Testis (tissue), 3 donors: ENCODE data around the gene DFFB. TPM values are rescaled to one million over a fixed set of nuclear protein-coding genes. Genes with fewer than 3 reads are reported as not detected.

Source experiments
- DNase-seq: peaks from one replicate; pipeline ENCODE4 v3.0.0-alpha.2; 2019
- H3K27ac ChIP-seq, 2 donors: fragments of 200-600 bp; sonication (generic); one replicate each; pipeline ENCODE4 v1.5.1; 2019
- H3K27me3 ChIP-seq: fragments of 200-600 bp; sonication (generic); one replicate; pipeline ENCODE4 v1.5.1; 2019
- H3K36me3 ChIP-seq: fragments of 200-600 bp; sonication (generic); one replicate; pipeline ENCODE4 v1.5.1; 2017; ENCODE audit warnings: low read depth; ENCODE audit errors: missing control alignments
- H3K4me1 ChIP-seq: fragments of 200-600 bp; sonication (generic); one replicate; pipeline ENCODE4 v1.5.1; 2019
- H3K4me3 ChIP-seq, 2 donors: fragments of 200-600 bp; sonication (generic); one replicate each; pipeline ENCODE4 v1.5.1; 2017 to 2019
- H3K9me3 ChIP-seq: fragments of 200-600 bp; sonication (generic); one replicate; pipeline ENCODE4 v1.5.1; 2017
- CTCF ChIP-seq, 3 experiments: fragments of 450-650 bp in 2 of 3; fragments of 200-600 bp in 1 of 3; sonication (generic) in 1 of 3; IDR thresholded peaks; one replicate each; pipeline ENCODE4 v1.5.1; 2016 to 2019; ENCODE audit warnings: antibody characterized with exemption in 3 of 3, mild to moderate bottlenecking in 2 of 3, moderate library complexity in 1 of 3
- POLR2A ChIP-seq: fragments of 450-650 bp; IDR thresholded peaks from one replicate; pipeline ENCODE4 v1.6.1; 2017; ENCODE audit warnings: antibody characterized with exemption, mild to moderate bottlenecking, moderate library complexity
- WGBS, 2 donors: methylation state at CpG; one replicate each; pipeline ENCODE4 v1.1.5; 2018; 5-methylcytosine and 5-hydroxymethylcytosine counted together
- intact Hi-C: fragments of 100-400 bp; cut with DNase I; formaldehyde crosslinking; loops from one replicate; pipeline ENCODE4 v1.15.1; 2023; ENCODE audit warnings: low total_unique reads
- polyA plus RNA-seq: library from polyadenylated mRNA; stranded (reverse); fragments of 350-450 nt; fragmentation: Illumina TruSeq; extraction: RNeasy Lipid Tissue Mini Kit (QIAGEN cat#74804); gene quantifications from one replicate; pipeline ENCODE4 v1.2.3, GENCODE V29; 2014; ENCODE audit warnings: low read depth, low replicate concordance; ENCODE audit not compliant: insufficient read depth
- total RNA-seq, 2 donors: library from RNA; depleted of rRNA; stranded (reverse); fragments of >200 nt; gene quantifications; one replicate each; pipeline ENCODE4 v1.2.3, GENCODE V29; 2016

Gene DFFB
- total and polyA plus RNA-seq, 3 donors from 2014 or later: 3.4 to 8.4 (median 6.9) TPM

GRCh38 chr1:3880429-3881192, 23.3 kb downstream of the DFFB start:
- no peaks in the 10 kb centered on the region for H3K4me1 ChIP-seq
- H3K27ac ChIP-seq: no peak overlapping the region
- no peak overlapping the region for H3K4me3 ChIP-seq
- WGBS, 2 donors: 91 to 97% methylated on average over 14 to 20 of the region's 20 CpGs
- TF ChIP-seq CTCF (IDR thresholded peaks at IDR 0.05) (no peak), POLR2A (no peak)
- no peaks in the 10 kb centered on the region for H3K27me3 ChIP-seq
- no peak for DNase-seq
- no peaks in the 10 kb centered on the region for H3K36me3 ChIP-seq
- no peaks in the 10 kb centered on the region for H3K9me3 ChIP-seq
- intact Hi-C loops: no loop called here

GRCh38 chr1:3881193-3881480, 23.9 kb downstream of the DFFB start:
- Histone ChIP-seq H3K27ac (no peak overlapping the region), H3K27me3 (no peaks in the 10 kb centered on the region), H3K4me1 (no peaks in the 10 kb centered on the region), H3K4me3 (no peak overlapping the region), H3K9me3 (no peaks in the 10 kb centered on the region), H3K36me3 (no peaks in the 10 kb centered on the region)
- DNase-seq: no peak
- intact Hi-C loops: no loop called here
- no peak for TF ChIP-seq CTCF (IDR thresholded peaks at IDR 0.05)
- 87 to 95% methylated on average over 5 of the region's 5 CpGs for WGBS, 2 donors

GRCh38 chr1:3883194-3883925, 26.1 kb downstream of the DFFB start:
- H3K4me1 ChIP-seq: no peaks in the 10 kb centered on the region
- no peak for DNase-seq
- intact Hi-C loops: no loop called here
- H3K4me3 ChIP-seq: no peak overlapping the region
- TF ChIP-seq CTCF (IDR thresholded peaks at IDR 0.05) (no peak), POLR2A (no peak)
- no peak overlapping the region for H3K27ac ChIP-seq
- H3K36me3 ChIP-seq: no peaks in the 10 kb centered on the region
- H3K27me3 ChIP-seq: no peaks in the 10 kb centered on the region
- 96 to 97% methylated on average over 18 of the region's 18 CpGs for WGBS, 2 donors
- no peaks in the 10 kb centered on the region for H3K9me3 ChIP-seq

- intact Hi-C loops: no loop called here
- TF ChIP-seq POLR2A (no peak), CTCF (IDR thresholded peaks at IDR 0.05) (no peak)
- 94 to 96% methylated on average over 13 of the region's 13 CpGs for WGBS, 2 donors
- Histone ChIP-seq H3K4me3 (no peak overlapping the region), H3K27ac (no peak overlapping the region), H3K4me1 (no peaks in the 10 kb centered on the region), H3K9me3 (no peaks in the 10 kb centered on the region), H3K36me3 (no peaks in the 10 kb centered on the region), H3K27me3 (no peaks in the 10 kb centered on the region)
- DNase-seq: no peak
Measured at GRCh38 chr1:3884966-3885365, 27.7 kb downstream of the DFFB start.
